HAP-1 (cell line): ENCODE data around the gene SESN3.
A peak's percentile ranks its signal among the peaks of the same experiment; 100 is the strongest.
"Not testable (repeated sequence)": the region's sequence is repeated elsewhere in the genome, so short reads cannot be mapped to it uniquely, and the experiment has no call there.

Experiments
- DNase-seq, 2 experiments: peaks; one replicate each; pipeline ENCODE4 v3.0.0-alpha.2; 2016 to 2020; ENCODE audit warnings: low spot score in 2 of 2
- H3K27me3 ChIP-seq: fragments of 250-450 bp; sonication (Bioruptor Pico); 2 replicates; pipeline ENCODE4 v1.5.1; 2020; ENCODE audit warnings: low read depth, mild to moderate bottlenecking, moderate library complexity
- H3K36me3 ChIP-seq: fragments of 250-450 bp; sonication (Bioruptor Pico); replicated peaks from 2 replicates; pipeline ENCODE4 v1.5.1; 2020; ENCODE audit warnings: mild to moderate bottlenecking
- H3K4me1 ChIP-seq: fragments of 250-450 bp; sonication (Bioruptor Pico); 2 replicates; pipeline ENCODE4 v1.5.1; 2020; ENCODE audit warnings: mild to moderate bottlenecking
- H3K4me3 ChIP-seq: fragments of 250-450 bp; sonication (Bioruptor Pico); 2 replicates; pipeline ENCODE4 v1.5.1; 2020; ENCODE audit warnings: mild to moderate bottlenecking, moderate library complexity
- H3K9me3 ChIP-seq: fragments of 250-450 bp; sonication (Bioruptor Pico); 2 replicates; pipeline ENCODE4 v1.5.1; 2020; ENCODE audit warnings: mild to moderate bottlenecking, moderate library complexity
- in situ Hi-C: fragments of 300-500 bp; cut with MboI; formaldehyde crosslinking; loops from 3 replicates; pipeline ENCODE4 v1.14.3; 2020; ENCODE audit warnings: low sequenced_read_pairs, inconsistent platforms, mixed read lengths

The SESN3 gene

DNA sequence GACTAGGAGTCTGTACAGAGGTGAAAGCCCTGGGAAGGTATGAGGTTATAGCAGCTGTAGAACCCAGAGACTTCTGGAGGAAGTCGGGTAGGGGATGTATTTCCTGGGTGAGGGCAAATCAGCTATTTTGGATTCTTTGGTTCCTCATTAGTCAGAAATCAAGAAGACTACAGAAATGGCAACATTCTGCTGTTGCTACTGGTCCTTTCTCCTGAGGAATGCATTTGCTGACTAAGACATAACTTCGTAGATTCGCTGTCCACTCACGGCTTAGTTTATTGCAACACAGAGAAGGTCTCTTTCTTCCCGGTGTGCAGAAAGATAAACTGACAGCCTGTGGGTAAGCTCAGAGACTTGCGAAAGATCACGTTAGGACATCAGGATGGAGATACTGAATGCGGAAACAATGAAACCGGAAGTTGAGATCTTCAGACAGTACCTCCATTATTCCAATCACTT, 25.3 kb upstream of the SESN3 start:
- Histone ChIP-seq H3K9me3 (no peaks in the 10 kb centered on the region), H3K27me3 (no peaks in the 10 kb centered on the region), H3K4me1 (peaks cover 41% of the 10 kb centered on the region), H3K36me3 (no peaks in the 10 kb centered on the region), H3K4me3 (no peak overlapping the region)
- in situ Hi-C loops, result no loop called here
- DNase-seq, result no peak

DNA sequence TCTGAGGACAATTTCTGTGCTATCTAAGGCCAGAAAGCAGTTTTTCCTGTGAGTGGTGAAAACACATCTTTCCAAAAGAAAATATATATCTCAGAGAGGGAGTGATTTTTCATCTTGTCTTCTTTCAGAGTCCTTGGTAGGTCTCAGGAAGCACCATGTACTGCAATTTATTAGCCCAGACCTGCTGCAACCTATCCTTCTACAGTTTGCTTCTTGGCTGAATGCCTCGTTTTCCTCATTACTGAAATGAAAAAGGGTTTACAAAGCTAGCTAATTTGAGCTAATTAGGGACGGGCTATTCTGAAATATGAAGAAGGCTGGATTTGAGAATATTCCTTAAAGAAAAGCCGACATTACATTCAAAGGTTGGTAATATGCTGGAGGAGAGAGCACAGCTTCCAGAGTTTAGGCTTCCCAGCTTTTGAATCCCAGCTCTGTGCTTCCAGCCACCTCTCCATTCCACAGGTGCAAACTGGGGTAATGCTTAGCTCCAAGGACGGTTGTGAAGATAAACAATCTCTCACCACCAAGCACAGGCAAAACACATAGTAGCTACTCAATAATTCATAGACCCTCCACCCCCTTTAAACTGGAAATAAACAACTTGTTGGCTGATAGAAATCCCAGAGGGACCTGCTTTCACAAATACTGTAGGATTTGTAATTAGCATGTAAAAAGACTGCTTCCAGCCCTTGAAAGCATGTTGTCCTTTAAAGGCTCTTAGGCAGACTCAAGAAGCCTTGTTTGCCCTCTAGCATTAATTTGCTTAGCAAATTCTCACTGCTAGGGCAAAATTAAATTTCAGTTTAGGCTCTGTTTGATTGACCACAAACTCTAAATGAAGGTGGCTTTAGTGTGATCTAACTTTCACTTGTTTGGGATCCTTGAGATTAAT, 24.5 kb upstream of the SESN3 start:
- Histone ChIP-seq H3K27me3 (no peaks in the 10 kb centered on the region), H3K4me1 (peaks cover 41% of the 10 kb centered on the region)
- in situ Hi-C loops, result no loop called here

DNA sequence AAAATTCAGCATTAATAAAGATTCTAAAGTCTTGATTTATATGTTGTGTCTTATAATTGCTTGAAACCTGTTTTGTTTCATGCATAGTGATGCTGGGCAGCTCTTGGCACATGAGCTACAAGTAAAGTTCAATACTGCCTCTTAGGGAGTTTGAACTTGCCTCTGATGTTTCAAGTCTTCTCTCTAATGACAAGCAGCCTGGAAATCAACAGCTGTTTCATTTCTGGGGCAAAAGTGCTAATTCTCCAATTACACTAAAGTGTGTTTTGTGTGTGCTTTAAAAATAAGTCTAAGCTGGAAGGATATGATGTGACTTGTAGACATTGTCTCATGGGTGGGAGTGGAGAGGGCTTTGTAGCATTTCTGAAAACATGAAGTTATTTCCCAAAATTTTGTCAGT, 23.7 kb upstream of the SESN3 start:
- DNase-seq, result no peak
- peaks cover 41% of the 10 kb centered on the region for H3K4me1 ChIP-seq
- H3K36me3 ChIP-seq, result no peaks in the 10 kb centered on the region
- no peak overlapping the region for H3K4me3 ChIP-seq
- H3K9me3 ChIP-seq, result no peaks in the 10 kb centered on the region
- in situ Hi-C loops, result no loop called here
- no peaks in the 10 kb centered on the region for H3K27me3 ChIP-seq

More for the DNA sequence above, 24.5 kb upstream of the SESN3 start:
- no peaks in the 10 kb centered on the region for H3K9me3 ChIP-seq
- no peaks in the 10 kb centered on the region for H3K36me3 ChIP-seq
- no peak overlapping the region for H3K4me3 ChIP-seq
- DNase-seq, result peak; percentile 45 to 94

DNA sequence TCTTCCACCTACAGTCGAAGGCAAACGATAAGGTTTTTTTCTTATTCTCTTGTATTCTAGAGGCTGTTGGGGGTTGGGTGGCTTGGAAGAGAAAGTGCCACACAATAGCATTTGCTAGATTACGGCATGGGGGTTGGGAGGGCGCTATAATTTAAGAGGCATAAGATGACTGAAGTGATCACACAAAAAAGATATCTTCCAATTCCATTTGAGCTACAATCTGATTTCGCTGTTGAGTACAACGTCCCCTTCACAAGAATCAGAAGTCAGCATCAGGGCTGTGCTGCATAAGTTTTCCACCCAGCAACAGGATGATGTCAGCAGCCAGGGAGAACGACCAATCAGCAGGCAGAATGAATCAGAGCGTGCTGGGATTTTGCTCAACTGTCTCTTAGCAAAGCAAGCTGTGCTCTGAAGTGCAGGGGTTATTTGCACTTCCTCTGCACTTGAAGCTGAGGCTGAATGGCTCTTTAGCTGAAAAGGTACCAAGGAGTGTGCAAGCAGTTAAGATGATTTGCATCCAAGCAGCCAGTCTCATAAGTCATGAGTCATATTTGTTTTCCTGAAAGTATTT, 23.2 kb upstream of the SESN3 start:
- in situ Hi-C loops, result no loop called here
- peaks cover 43% of the 10 kb centered on the region for H3K4me1 ChIP-seq
- H3K9me3 ChIP-seq, result no peaks in the 10 kb centered on the region
- no peak overlapping the region for H3K4me3 ChIP-seq
- peak; percentile 83 to 84 for DNase-seq
- no peaks in the 10 kb centered on the region for H3K36me3 ChIP-seq
- no peaks in the 10 kb centered on the region for H3K27me3 ChIP-seq

DNA sequence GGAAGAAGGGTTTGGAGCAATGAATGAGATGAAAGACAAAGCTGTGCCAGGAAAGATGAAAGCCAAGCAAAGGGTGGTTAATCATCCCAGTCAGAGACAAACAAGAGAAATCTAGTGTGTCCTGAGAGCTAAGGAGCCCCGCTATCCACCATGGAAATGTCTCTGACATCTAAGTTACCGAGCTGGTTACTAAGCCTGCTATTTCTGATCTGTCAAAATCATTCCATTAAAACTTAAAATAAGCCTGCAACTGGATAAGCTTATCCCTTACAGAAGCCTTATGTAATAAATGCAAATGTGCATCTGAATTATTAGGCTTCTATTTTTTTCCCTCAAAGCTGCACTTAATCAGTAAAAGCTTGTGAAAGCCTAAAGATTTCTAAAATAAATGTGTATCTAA, 22.1 kb upstream of the SESN3 start:
- Histone ChIP-seq H3K36me3 (no peaks in the 10 kb centered on the region), H3K4me3 (no peak overlapping the region), H3K4me1 (peaks cover 53% of the 10 kb centered on the region), H3K27me3 (no peaks in the 10 kb centered on the region), H3K9me3 (no peaks in the 10 kb centered on the region)
- no peak for DNase-seq
- in situ Hi-C loops, result no loop called here

DNA sequence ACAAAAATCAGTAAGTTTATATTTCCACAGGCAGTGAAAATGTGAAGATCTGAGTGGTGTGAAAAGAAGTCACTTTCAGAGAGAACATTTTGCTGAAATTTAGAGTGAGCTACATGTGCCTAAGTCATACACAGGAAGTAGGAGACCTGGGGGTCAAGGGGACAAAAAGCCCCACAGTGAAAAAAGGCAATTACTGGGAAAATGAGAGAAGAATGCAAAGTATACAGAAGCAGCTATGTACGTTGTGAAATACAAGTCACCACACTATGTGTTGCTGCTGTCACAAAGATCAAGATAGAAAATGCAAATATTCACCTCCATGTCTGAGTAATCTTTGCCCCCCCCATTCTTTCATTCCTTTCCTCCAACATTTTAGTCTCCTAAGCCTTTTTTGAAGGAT, 21.6 kb upstream of the SESN3 start:
- Histone ChIP-seq H3K9me3 (no peaks in the 10 kb centered on the region), H3K36me3 (no peaks in the 10 kb centered on the region), H3K4me3 (no peak overlapping the region), H3K27me3 (no peaks in the 10 kb centered on the region), H3K4me1 (peaks cover 58% of the 10 kb centered on the region)
- DNase-seq, result no peak
- in situ Hi-C loops, result no loop called here

DNA sequence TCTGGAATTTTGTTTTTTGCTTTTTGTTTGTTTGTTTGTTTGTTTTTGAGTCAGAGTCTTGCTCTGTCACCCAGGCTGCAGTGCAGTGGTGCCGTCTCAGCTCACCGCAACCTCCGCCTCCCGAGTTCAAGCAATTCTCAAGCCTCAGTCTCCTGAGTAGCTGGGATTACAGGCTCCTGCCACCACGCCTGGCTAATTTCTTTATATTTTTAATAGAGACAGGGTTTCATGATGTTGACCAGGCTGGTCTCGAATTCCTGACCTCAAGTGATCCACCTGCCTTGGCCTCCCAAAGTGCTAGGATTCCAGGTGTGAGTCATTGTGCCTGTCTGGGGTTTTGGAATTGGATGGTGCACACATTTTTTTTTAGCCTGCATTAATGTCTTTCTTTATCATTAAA, 20.9 kb upstream of the SESN3 start:
- H3K4me3 ChIP-seq, H3K36me3 ChIP-seq, DNase-seq, in situ Hi-C loops, H3K27me3 ChIP-seq, H3K9me3 ChIP-seq: not testable (repeated sequence)
- peaks cover 61% of the 10 kb centered on the region for H3K4me1 ChIP-seq

DNA sequence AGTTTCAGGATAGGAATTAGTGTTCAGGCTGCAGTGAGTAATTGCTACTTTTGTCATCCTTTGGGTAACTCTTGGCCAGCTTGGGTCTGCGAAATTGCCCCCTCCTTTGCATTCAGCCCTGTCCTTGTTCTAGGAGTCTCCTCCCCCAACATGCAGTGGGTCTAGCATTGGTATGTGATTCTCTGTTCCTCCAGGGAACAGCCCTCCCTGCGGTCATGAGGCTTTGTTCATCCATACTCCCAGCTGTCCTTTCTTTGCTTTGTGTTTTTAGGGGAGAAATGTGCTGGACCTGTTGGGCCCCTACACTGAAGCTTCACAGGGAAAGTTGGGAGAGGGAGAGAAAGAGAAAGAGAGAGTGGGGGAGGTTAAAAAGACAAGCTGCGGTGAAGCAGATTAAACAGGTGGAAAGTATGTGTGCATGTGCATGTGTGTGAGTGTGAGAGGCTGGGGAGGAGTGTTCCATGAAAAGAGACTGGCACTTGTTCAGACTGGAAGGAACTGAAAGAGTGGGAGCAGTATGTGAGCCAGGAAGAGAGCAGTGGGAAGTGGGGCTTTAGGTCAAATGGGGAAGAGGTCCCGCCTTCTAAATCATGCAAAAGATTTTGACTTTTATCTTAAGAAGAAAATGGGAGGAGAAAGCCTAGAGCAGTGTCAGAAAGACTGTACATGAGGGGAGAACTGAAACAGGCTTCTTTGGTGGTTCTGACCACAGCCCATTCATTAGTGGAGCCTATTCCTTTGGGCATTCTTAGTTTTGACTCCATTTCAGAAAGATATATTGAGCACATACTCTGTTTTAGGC, 17.9 kb upstream of the SESN3 start:
- in situ Hi-C loops, result no loop called here
- peaks cover 50% of the 10 kb centered on the region for H3K4me1 ChIP-seq
- H3K36me3 ChIP-seq, result no peaks in the 10 kb centered on the region
- no peaks in the 10 kb centered on the region for H3K27me3 ChIP-seq
- no peaks in the 10 kb centered on the region for H3K9me3 ChIP-seq
- H3K4me3 ChIP-seq, result no peak overlapping the region
- DNase-seq, result peak in 1 of 2 experiments; percentile 56

DNA sequence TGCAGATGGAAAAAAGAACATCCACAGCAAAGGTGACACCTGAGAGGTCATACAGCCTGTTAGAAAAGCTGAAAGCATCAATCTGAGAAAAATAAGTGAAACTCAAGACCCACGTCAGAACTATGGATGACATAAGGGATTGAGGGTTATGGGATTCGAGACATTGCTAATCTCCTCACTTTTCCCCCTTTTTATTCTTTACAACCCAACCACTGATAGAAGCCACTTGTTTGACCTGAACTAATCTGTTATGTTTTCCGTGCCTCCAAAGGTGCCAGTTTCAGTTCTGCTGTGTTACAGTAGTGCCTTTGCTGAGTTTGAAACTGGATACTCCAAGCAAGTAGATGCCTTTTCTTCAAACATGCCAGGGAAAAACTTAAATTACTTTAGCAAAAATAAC, 16.9 kb upstream of the SESN3 start:
- no peak for DNase-seq
- H3K9me3 ChIP-seq, result no peaks in the 10 kb centered on the region
- H3K4me1 ChIP-seq, result peaks cover 40% of the 10 kb centered on the region
- H3K4me3 ChIP-seq, result no peak overlapping the region
- in situ Hi-C loops, result no loop called here
- H3K27me3 ChIP-seq, result no peaks in the 10 kb centered on the region
- no peaks in the 10 kb centered on the region for H3K36me3 ChIP-seq

DNA sequence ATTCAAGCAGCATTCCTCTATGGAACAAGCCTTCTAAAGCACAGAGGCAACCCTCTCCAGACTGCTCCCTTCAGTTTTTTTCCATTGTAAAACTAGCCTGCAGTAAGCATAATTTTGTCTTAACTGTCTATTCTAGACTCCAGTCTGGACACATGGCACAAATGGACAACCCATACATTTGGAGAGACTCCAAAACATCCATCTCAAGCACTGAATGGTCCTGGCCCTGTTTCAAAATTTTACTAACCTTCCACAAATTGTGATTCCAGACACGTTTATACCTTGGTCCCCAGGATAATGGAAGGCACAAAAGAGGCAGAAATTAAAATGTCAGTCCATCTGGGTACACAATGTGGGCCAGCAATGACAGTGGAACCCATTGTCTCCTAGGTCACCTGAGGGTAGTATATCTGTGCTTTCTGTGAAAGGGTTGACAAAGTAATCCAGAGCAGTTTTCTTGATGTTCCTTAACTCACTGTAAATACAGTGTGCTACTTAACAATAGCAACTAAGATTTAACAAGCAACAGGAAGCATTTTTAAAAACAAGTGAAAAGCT, 16.2 kb upstream of the SESN3 start:
- no peak overlapping the region for H3K4me3 ChIP-seq
- in situ Hi-C loops, result no loop called here
- DNase-seq, result peak; percentile 14 to 26
- no peaks in the 10 kb centered on the region for H3K9me3 ChIP-seq
- H3K36me3 ChIP-seq, result no peaks in the 10 kb centered on the region
- H3K27me3 ChIP-seq, result no peaks in the 10 kb centered on the region
- H3K4me1 ChIP-seq, result peaks cover 35% of the 10 kb centered on the region

DNA sequence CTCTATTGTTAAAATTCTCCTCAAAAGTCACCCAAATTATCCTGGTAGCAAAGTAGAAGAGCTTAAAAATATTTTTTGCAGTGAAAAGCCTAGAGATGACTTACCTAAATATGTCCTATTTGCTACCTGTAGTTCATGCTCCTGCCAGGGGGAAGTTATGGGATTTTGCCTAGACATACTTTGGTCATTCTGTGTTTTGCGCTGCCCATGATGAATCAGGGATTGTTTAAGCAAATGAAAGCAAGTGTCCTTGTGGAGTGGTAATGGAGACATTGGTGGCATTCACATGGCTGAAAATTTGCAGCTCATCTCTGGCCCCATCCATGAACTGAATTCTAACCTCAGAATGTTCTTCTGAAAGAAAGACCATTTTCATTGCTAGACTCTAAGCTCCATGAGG, 14.6 kb upstream of the SESN3 start:
- H3K27me3 ChIP-seq, result no peaks in the 10 kb centered on the region
- peaks cover 35% of the 10 kb centered on the region for H3K4me1 ChIP-seq
- H3K36me3 ChIP-seq, result no peaks in the 10 kb centered on the region
- in situ Hi-C loops, result no loop called here
- H3K4me3 ChIP-seq, result no peak overlapping the region
- no peak for DNase-seq
- no peaks in the 10 kb centered on the region for H3K9me3 ChIP-seq

DNA sequence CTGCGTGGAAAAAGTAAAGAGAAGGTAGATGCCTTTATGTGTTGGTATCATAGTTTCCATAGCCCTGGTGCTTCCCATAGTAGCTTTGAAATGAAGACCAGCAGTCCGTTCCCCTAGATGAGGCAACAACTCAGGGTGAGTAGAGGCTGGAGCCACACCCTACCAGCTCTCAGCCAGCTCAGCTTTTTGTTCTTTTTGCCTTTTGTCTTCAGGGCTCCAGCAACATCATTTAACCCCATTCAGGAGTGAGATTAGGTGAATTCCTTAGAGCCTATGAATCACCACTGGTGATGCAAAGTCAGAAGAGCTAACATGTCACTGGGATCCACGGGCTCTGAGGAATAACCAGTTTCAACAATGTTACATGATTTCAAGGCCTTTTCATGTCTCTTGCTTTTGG, 14.0 kb upstream of the SESN3 start:
- in situ Hi-C loops, result no loop called here

DNA sequence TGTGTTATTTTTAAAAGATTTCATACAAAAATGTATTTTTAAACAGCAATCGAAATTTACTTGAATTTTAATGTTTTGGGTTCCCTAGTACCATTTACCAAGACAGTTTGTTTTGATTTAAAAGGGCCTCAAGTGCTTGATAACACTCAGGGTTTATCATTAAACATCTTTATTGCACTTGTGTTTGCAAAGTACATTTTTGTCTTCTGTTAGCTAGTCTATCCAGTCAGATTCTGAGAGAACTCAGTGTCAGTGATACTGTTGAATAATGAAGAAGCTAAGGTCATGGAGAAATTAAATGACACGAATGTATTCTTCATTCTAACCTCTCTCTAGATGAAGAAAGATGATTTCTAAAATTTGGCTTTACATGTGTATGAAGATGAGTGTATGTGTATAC, 12.7 kb upstream of the SESN3 start:
- Histone ChIP-seq H3K36me3 (no peaks in the 10 kb centered on the region), H3K9me3 (no peaks in the 10 kb centered on the region), H3K27me3 (no peaks in the 10 kb centered on the region), H3K4me3 (no peak overlapping the region), H3K4me1 (peaks cover 40% of the 10 kb centered on the region)
- in situ Hi-C loops, result no loop called here
- no peak for DNase-seq

More for the DNA sequence above, 14.0 kb upstream of the SESN3 start:
- DNase-seq, result peak; percentile 74 to 93
- Histone ChIP-seq H3K4me3 (no peak overlapping the region), H3K27me3 (no peaks in the 10 kb centered on the region), H3K9me3 (no peaks in the 10 kb centered on the region), H3K36me3 (no peaks in the 10 kb centered on the region), H3K4me1 (peaks cover 39% of the 10 kb centered on the region)
